Neuronal stem cell (in vitro differentiated cells): ENCODE data around the gene POU5F1. TPM values are rescaled to one million over a fixed set of nuclear protein-coding genes. Genes with fewer than 3 reads are reported as not detected.

Experiments
- small RNA-seq: library from polyadenylated mRNA; stranded (forward); fragments of <200 nt; extraction: miRNeasy Mini kit (QIAGEN cat#:217004); gene quantifications from one replicate; pipeline ENCODE3, GENCODE V24; 2013; ENCODE audit not compliant: insufficient read depth

Gene POU5F1

Small RNA genes within 50 kb of the gene (small RNA-seq; reads per million reads assigned to genes)
- gene POLR2LP1, result not detected
